ENCODE measurements around the gene ARHGAP22. TPM values are rescaled to one million over a fixed set of nuclear protein-coding genes. Genes with fewer than 3 reads are reported as not detected.

ARHGAP22 gene
- total and polyA plus RNA-seq, 5 donors, result 1.4 to 6.5 (median 5.1) TPM

- WGBS, result 89% methylated on average over 1 of the region's 1 CpG
- H3K4me3 ChIP-seq (ENCODE audit: low read length), result no peak overlapping the region
- no peaks in the 10 kb centered on the region for H3K4me1 ChIP-seq (ENCODE audit: control insufficient read depth, insufficient read depth, low read length)
- no peaks in the 10 kb centered on the region for H3K9me3 ChIP-seq (ENCODE audit: control insufficient read depth, low read length)
- H3K27ac ChIP-seq (ENCODE audit: low read length), result no peak overlapping the region
- no peak for ATAC-seq
- intact Hi-C loops (cut with DNase I), result no loop called here
- no peak for DNase-seq
- H3K27me3 ChIP-seq (ENCODE audit: control insufficient read depth, insufficient read depth), result no peaks in the 10 kb centered on the region
Observed at GRCh38 chr10:48514916-48515315, 90.0 kb downstream of the ARHGAP22 start.

DNA sequence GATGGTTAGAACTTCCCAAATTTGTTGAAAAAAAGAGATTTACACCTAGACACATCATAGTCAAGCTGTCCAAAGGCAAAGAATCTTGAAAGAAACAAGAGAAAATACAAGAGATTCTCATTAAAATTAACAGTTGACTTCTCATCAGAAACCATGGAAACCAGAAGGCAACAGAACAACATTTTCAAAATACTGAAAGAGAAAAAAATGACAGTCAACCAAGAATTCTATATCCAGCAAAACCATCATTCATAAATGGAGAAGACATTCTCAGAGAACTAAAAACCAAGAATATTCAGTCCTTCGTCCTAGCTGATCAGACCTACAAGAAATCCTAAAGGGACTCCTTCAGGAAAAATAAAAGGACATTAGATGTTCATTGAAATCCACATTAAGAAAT is 90.6 kb downstream of the ARHGAP22 start:
- no peak overlapping the region for H3K27ac ChIP-seq (ENCODE audit: low read length)
- H3K27me3 ChIP-seq (ENCODE audit: control insufficient read depth, insufficient read depth), result no peaks in the 10 kb centered on the region
- intact Hi-C loops (cut with DNase I), result no loop called here
- H3K4me3 ChIP-seq (ENCODE audit: low read length), result no peak overlapping the region
- H3K4me1 ChIP-seq (ENCODE audit: control insufficient read depth, insufficient read depth, low read length), result no peaks in the 10 kb centered on the region
- ATAC-seq (no peak), DNase-seq (no peak)
- H3K9me3 ChIP-seq (ENCODE audit: control insufficient read depth, low read length), result no peaks in the 10 kb centered on the region
- WGBS, result 92% methylated on average over 1 of the region's 1 CpG

DNA sequence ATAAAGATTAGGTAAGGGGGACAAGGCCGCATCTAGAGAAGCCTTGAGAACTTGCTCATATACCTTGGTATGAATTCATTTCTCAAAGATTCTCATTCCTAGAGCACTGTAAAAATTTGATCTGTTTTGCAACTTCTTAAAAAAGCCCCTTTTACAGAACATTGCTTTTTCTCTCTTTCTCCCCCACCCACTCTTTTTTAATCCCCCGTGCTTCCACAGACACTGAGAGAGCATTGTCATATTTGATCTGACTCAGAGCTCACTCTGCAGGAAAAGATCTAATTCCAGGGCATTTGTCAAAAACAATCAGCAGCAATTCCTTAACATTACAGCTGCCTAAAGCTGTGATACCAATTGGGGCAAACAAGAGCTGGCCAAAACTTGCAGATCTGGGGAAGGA is 92.0 kb downstream of the ARHGAP22 start:
- ATAC-seq (no peak), DNase-seq (no peak)
- Histone ChIP-seq H3K27ac (ENCODE audit: low read length) (no peak overlapping the region), H3K4me1 (ENCODE audit: control insufficient read depth, insufficient read depth, low read length) (peaks cover 7% of the 10 kb centered on the region), H3K4me3 (ENCODE audit: low read length) (no peak overlapping the region), H3K27me3 (ENCODE audit: control insufficient read depth, insufficient read depth) (no peaks in the 10 kb centered on the region), H3K9me3 (ENCODE audit: control insufficient read depth, low read length) (no peaks in the 10 kb centered on the region)
- intact Hi-C loops (cut with DNase I), result no loop called here
- WGBS, result 85% methylated on average over 2 of the region's 2 CpGs

DNA sequence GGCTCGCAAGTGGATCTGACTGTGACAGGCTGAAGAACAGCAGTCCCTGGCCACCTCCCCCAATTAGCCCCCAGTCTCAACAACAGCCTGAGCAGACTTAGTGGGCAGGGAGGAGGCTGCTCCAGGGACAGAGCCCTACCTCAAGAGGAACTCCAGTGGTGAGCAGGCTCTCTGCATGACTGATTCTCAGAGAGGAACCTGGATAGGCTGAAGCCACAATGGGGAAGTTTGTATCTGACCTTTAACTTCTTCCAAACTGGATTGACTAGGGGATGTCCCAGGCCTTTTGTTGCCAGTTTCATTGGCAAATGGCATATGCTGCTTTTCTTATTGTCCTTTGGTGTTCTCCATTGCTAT is 93.0 kb downstream of the ARHGAP22 start:
- Histone ChIP-seq H3K27me3 (ENCODE audit: control insufficient read depth, insufficient read depth) (no peaks in the 10 kb centered on the region), H3K4me1 (ENCODE audit: control insufficient read depth, insufficient read depth, low read length) (peaks cover 7% of the 10 kb centered on the region), H3K9me3 (ENCODE audit: control insufficient read depth, low read length) (no peaks in the 10 kb centered on the region), H3K4me3 (ENCODE audit: low read length) (no peak overlapping the region), H3K27ac (ENCODE audit: low read length) (no peak overlapping the region)
- whole genome bisulfite sequencing, result 95% methylated on average over 1 of the region's 1 CpG
- ATAC-seq, result no peak
- no peak for DNase-seq
- intact Hi-C loops (cut with DNase I), result no loop called here

DNA sequence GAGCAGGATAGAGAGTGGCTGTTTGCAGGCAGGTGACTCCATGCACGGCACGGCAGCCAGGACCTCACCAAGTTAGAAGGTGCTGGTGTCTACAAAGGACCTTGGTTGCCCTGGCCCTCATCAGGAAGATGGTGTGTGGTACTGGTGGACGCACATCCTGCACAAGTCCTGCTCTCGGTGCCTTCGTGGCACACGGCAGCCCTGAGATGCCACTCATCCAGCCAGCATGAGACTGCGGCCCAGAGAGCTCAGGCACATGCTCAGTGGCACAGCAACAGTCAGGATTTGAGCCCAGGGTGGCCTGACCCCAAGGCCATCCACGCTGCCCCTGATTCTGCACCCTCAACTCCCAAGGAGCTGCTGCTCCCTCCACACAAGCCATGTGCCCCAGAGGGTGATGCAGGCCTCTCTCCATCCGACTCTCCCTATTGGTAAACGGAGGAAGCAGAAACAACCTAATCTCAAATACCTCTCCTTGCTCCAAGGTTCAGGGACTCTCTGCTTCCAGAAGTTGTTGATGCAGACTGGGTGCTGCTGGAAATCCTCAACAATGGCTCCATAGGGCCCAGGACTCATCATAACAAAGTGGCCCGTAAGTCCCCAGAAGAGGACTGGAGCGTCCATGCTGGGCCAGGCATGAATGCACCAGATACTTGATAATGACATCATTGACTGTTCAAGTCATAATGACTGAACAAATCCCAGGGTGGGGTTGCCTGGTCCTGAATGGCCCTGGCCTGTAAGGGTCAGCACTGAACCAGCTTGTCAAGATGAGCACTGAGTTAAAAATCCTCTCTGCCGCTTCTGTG is 93.6 kb downstream of the ARHGAP22 start:
- H3K27me3 ChIP-seq (ENCODE audit: control insufficient read depth, insufficient read depth), result no peaks in the 10 kb centered on the region
- H3K4me3 ChIP-seq (ENCODE audit: low read length), result no peak overlapping the region
- peaks cover 7% of the 10 kb centered on the region for H3K4me1 ChIP-seq (ENCODE audit: control insufficient read depth, insufficient read depth, low read length)
- no peak overlapping the region for H3K27ac ChIP-seq (ENCODE audit: low read length)
- no peaks in the 10 kb centered on the region for H3K9me3 ChIP-seq (ENCODE audit: control insufficient read depth, low read length)
- 90% methylated on average over 13 of the region's 13 CpGs for WGBS
- intact Hi-C loops (cut with DNase I), result no loop called here
- no peak for ATAC-seq
- DNase-seq, result no peak

- intact Hi-C loops (cut with DNase I), result loop anchor here in 2 of 4 donors (5.0 to 10.0 kb wide), 2 partner anchors 135 to 148 kb away; no protein-coding TSS in a partner anchor
- peaks cover 7% of the 10 kb centered on the region for H3K4me1 ChIP-seq (ENCODE audit: control insufficient read depth, insufficient read depth, low read length)
- no peak for ATAC-seq
Observed at GRCh38 chr10:48509974-48510692, 94.7 kb downstream of the ARHGAP22 start.

GRCh38 chr10:48508791-48509772 is 95.8 kb downstream of the ARHGAP22 start:
- WGBS, result 58% methylated on average over 17 of the region's 17 CpGs
- ATAC-seq, result peak; percentile 44 to 51
- intact Hi-C loops (cut with DNase I), result loop anchor here in 2 of 4 donors (5.0 to 10.0 kb wide), 2 partner anchors 134 to 147 kb away; no protein-coding TSS in a partner anchor
- H3K4me3 ChIP-seq (ENCODE audit: low read length), result no peak overlapping the region
- no peak for DNase-seq
- peaks cover 7% of the 10 kb centered on the region for H3K4me1 ChIP-seq (ENCODE audit: control insufficient read depth, insufficient read depth, low read length)
- no peaks in the 10 kb centered on the region for H3K27me3 ChIP-seq (ENCODE audit: control insufficient read depth, insufficient read depth)
- H3K27ac ChIP-seq (ENCODE audit: low read length), result no peak overlapping the region
- H3K9me3 ChIP-seq (ENCODE audit: control insufficient read depth, low read length), result no peaks in the 10 kb centered on the region

More at GRCh38 chr10:48509974-48510692, 94.7 kb downstream of the ARHGAP22 start:
- H3K4me3 ChIP-seq (ENCODE audit: low read length), result no peak overlapping the region
- H3K27ac ChIP-seq (ENCODE audit: low read length), result no peak overlapping the region
- no peak for DNase-seq
- H3K9me3 ChIP-seq (ENCODE audit: control insufficient read depth, low read length), result no peaks in the 10 kb centered on the region
- WGBS, result 87% methylated on average over 8 of the region's 8 CpGs
- H3K27me3 ChIP-seq (ENCODE audit: control insufficient read depth, insufficient read depth), result no peaks in the 10 kb centered on the region

DNA sequence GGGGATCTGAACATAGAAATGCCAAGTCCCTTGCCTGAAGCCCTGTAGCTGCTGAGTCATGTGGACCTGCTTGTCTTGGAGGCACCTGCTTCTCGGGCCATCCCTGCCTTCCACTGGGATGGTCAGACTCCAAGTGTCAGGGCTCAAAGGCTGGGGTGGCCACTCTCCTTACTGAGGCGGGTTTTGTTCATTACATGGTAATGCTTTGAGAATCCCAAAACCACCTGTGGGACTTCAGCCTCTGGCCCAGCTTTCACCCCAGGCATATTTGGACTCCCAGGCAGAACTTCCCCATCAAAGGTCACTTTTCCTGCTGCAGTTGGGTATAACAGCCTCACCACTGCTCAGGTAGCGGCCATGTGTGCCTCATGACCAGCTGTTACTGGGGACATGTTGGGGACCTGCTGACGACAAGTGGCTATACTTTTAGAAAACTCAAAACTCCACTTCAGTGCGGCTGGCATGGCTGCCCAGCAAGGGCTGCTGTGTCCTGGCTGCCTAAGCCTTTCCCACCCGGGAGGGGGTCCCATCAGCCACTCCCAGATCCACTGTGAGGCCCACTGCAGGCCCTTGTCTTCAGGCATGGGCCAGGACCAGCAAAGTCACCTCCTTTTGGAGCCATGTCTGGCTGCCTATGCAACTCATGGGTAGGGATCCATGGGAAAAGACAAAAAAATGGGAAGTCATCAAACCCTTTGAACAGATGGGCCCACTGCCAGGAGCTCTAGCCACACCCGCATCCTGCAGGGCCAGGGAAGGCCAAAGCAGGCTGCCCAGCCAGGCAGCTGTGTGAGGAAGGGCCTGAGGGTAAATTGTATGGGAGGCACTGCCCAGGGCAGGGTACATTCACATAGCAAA is 96.7 kb downstream of the ARHGAP22 start:
- Histone ChIP-seq H3K4me1 (ENCODE audit: control insufficient read depth, insufficient read depth, low read length) (peaks cover 7% of the 10 kb centered on the region), H3K4me3 (ENCODE audit: low read length) (no peak overlapping the region)
- 89% methylated on average over 7 of the region's 7 CpGs for WGBS

GRCh38 chr10:48507494-48507893 is 97.4 kb downstream of the ARHGAP22 start:
- intact Hi-C loops (cut with DNase I), result loop anchor here in 2 of 4 donors (5.0 to 10.0 kb wide), 2 partner anchors 133 to 145 kb away; no protein-coding TSS in a partner anchor
- no peak for DNase-seq

More for the DNA sequence above, 96.7 kb downstream of the ARHGAP22 start:
- DNase-seq (peak; percentile 47 to 75 (median 74)), ATAC-seq (peak in 1 of 2 donors; percentile 41)
- Histone ChIP-seq H3K27ac (ENCODE audit: low read length) (no peak overlapping the region), H3K9me3 (ENCODE audit: control insufficient read depth, low read length) (no peaks in the 10 kb centered on the region), H3K27me3 (ENCODE audit: control insufficient read depth, insufficient read depth) (no peaks in the 10 kb centered on the region)
- intact Hi-C loops (cut with DNase I), result loop anchor here in 2 of 4 donors (5.0 to 10.0 kb wide), 2 partner anchors 133 to 146 kb away; no protein-coding TSS in a partner anchor

More at GRCh38 chr10:48507494-48507893, 97.4 kb downstream of the ARHGAP22 start:
- no peaks in the 10 kb centered on the region for H3K9me3 ChIP-seq (ENCODE audit: control insufficient read depth, low read length)
- no peak overlapping the region for H3K27ac ChIP-seq (ENCODE audit: low read length)
- peaks cover 7% of the 10 kb centered on the region for H3K4me1 ChIP-seq (ENCODE audit: control insufficient read depth, insufficient read depth, low read length)
- H3K27me3 ChIP-seq (ENCODE audit: control insufficient read depth, insufficient read depth), result no peaks in the 10 kb centered on the region
- 92% methylated on average over 6 of the region's 6 CpGs for WGBS
- ATAC-seq, result no peak
- no peak overlapping the region for H3K4me3 ChIP-seq (ENCODE audit: low read length)
